Tibial nerve (tissue), 3 donors: ENCODE measurements around the gene NFATC1.

Source experiments
- CTCF ChIP-seq, 5 experiments: fragments of 200-600 bp in 3 of 5; fragments of 450-650 bp in 2 of 5; sonication (generic) in 3 of 5; IDR thresholded peaks; one replicate each; pipeline ENCODE4 v1.5.1; 2016 to 2019; ENCODE audit warnings: antibody characterized with exemption in 5 of 5, mild to moderate bottlenecking in 3 of 5, moderate library complexity in 2 of 5
- POLR2A ChIP-seq, 2 donors: fragments of 450-650 bp; IDR thresholded peaks; one replicate each; pipeline ENCODE4 v1.6.1; 2017; ENCODE audit warnings: antibody characterized with exemption in 2 of 2, mild to moderate bottlenecking in 2 of 2, moderate library complexity in 2 of 2

GRCh38 chr18:79383388-79384056 is 12.2 kb upstream of the NFATC1 start:
- TF ChIP-seq CTCF (IDR thresholded peaks at IDR 0.05) (no peak), POLR2A (IDR thresholded peaks at IDR 0.05) (no peak)
